HT-29 (cell line): ENCODE measurements around the gene KRTAP9-9. TPM values are rescaled to one million over a fixed set of nuclear protein-coding genes. Genes with fewer than 3 reads are reported as not detected.

Experiments used
- small RNA-seq: library from RNA; depleted of rRNA; stranded (forward); fragments of <200 nt; gene quantifications from one replicate; pipeline ENCODE3, GENCODE V24; 2014
- total RNA-seq: library from RNA; depleted of rRNA; stranded (reverse); fragments of >200 nt; shearing (Covaris generic); gene quantifications from 2 replicates; pipeline ENCODE4 v1.2.3, GENCODE V29; 2014; rRNA removed

The KRTAP9-9 gene
- total RNA-seq, 1 experiment from 2014 or later = not detected

Small RNA genes within 50 kb of the gene (small RNA-seq; reads per million reads assigned to genes)
- gene KRTAP9-10P = not detected

Other genes starting within 250 kb of the KRTAP9-9 start
- not detected in 2 replicates for gene KRTAP3-1, start 246.3 kb upstream of the KRTAP9-9 start, total RNA-seq
- gene KRTAP1-5, start 228.2 kb upstream of the KRTAP9-9 start, total RNA-seq = not detected in 2 replicates
- gene KRTAP1-4, start 225.2 kb upstream of the KRTAP9-9 start, total RNA-seq = not detected in 2 replicates
- not detected in 2 replicates for gene KRTAP1-3, start 220.5 kb upstream of the KRTAP9-9 start, total RNA-seq
- 0.42 and 0.64 TPM in 2 replicates for gene KRTAP1-1, start 213.9 kb upstream of the KRTAP9-9 start, total RNA-seq
- not detected in 2 replicates for gene KRTAP2-1, start 208.1 kb upstream of the KRTAP9-9 start, total RNA-seq
- not detected in 2 replicates for gene KRTAP2-2, start 200.2 kb upstream of the KRTAP9-9 start, total RNA-seq
- gene KRTAP2-3, start 195.3 kb upstream of the KRTAP9-9 start, total RNA-seq = not detected in 2 replicates
- gene KRTAP2-4, start 189.5 kb upstream of the KRTAP9-9 start, total RNA-seq = not detected in 2 replicates
- not detected in 2 replicates for gene KRTAP4-7, start 171.2 kb upstream of the KRTAP9-9 start, total RNA-seq
- gene KRTAP4-8, start 157.2 kb upstream of the KRTAP9-9 start, total RNA-seq = not detected in 2 replicates
- not detected in 2 replicates for gene KRTAP4-16, start 153.2 kb upstream of the KRTAP9-9 start, total RNA-seq
- not detected in 2 replicates for gene KRTAP4-9, start 150.0 kb upstream of the KRTAP9-9 start, total RNA-seq
- not detected in 2 replicates for gene KRTAP4-11, start 137.0 kb upstream of the KRTAP9-9 start, total RNA-seq
- gene KRTAP4-12, start 131.2 kb upstream of the KRTAP9-9 start, total RNA-seq = not detected in 2 replicates
- not detected in 2 replicates for gene KRTAP4-6, start 114.8 kb upstream of the KRTAP9-9 start, total RNA-seq
- not detected in 2 replicates for gene KRTAP4-5, start 105.6 kb upstream of the KRTAP9-9 start, total RNA-seq
- gene KRTAP4-4, start 94.6 kb upstream of the KRTAP9-9 start, total RNA-seq = not detected in 2 replicates
- gene KRTAP4-3, start 87.2 kb upstream of the KRTAP9-9 start, total RNA-seq = not detected in 2 replicates
- gene KRTAP4-2, start 77.2 kb upstream of the KRTAP9-9 start, total RNA-seq = not detected in 2 replicates
- not detected in 2 replicates for gene KRTAP4-1, start 70.5 kb upstream of the KRTAP9-9 start, total RNA-seq
- gene KRTAP9-1, start 65.5 kb upstream of the KRTAP9-9 start, total RNA-seq = not detected in 2 replicates
- not detected in 2 replicates for gene KRTAP9-2, start 28.7 kb upstream of the KRTAP9-9 start, total RNA-seq
- not detected in 2 replicates for gene KRTAP9-3, start 22.9 kb upstream of the KRTAP9-9 start, total RNA-seq
- not detected in 2 replicates for gene KRTAP9-8, start 17.4 kb upstream of the KRTAP9-9 start, total RNA-seq
- gene KRTAP9-4, start 5.7 kb upstream of the KRTAP9-9 start, total RNA-seq = not detected in 2 replicates
- gene KRTAP9-6, start 10.0 kb downstream of the KRTAP9-9 start, total RNA-seq = not detected in 2 replicates
- gene KRTAP9-7, start 20.3 kb downstream of the KRTAP9-9 start, total RNA-seq = not detected in 2 replicates
- not detected in 2 replicates for gene KRTAP29-1, start 47.5 kb downstream of the KRTAP9-9 start, total RNA-seq
- not detected in 2 replicates for gene KRTAP16-1, start 53.9 kb downstream of the KRTAP9-9 start, total RNA-seq
- not detected in 2 replicates for gene KRTAP17-1, start 60.3 kb downstream of the KRTAP9-9 start, total RNA-seq
- not detected in 2 replicates for gene KRT33A, start 95.4 kb downstream of the KRTAP9-9 start, total RNA-seq
- not detected in 2 replicates for gene KRT33B, start 114.4 kb downstream of the KRTAP9-9 start, total RNA-seq
- not detected in 2 replicates for gene KRT34, start 126.9 kb downstream of the KRTAP9-9 start, total RNA-seq
- gene KRT31, start 142.2 kb downstream of the KRTAP9-9 start, total RNA-seq = not detected in 2 replicates
- gene KRT37, start 169.2 kb downstream of the KRTAP9-9 start, total RNA-seq = not detected in 2 replicates
- not detected in 2 replicates for gene KRT38, start 185.6 kb downstream of the KRTAP9-9 start, total RNA-seq
- gene KRT32, start 212.0 kb downstream of the KRTAP9-9 start, total RNA-seq = not detected in 2 replicates
- gene KRT35, start 225.8 kb downstream of the KRTAP9-9 start, total RNA-seq = not detected in 2 replicates
- gene KRT36, start 234.5 kb downstream of the KRTAP9-9 start, total RNA-seq = not detected in 2 replicates